HG03280 (cell line): ENCODE results near the gene GCDH.

ENCODE experiments used
- ATAC-seq: cut with Tn5 transposase; IDR thresholded peaks from one replicate; pipeline ENCODE4 v1.9.1; 2021; ENCODE audit warnings: mild to moderate bottlenecking, moderate library complexity; ENCODE audit not compliant: unreplicated experiment

Gene GCDH

GRCh38 chr19:12938779-12939601 is 48.0 kb downstream of the GCDH start:
- ATAC-seq, result peak; percentile 1

GRCh38 chr19:12939975-12940423 is 49.0 kb downstream of the GCDH start:
- ATAC-seq, result no peak

- no peak for ATAC-seq
Observed at GRCh38 chr19:12940897-12941296, 49.9 kb downstream of the GCDH start.

GRCh38 chr19:12943437-12944044 is 52.6 kb downstream of the GCDH start:
- no peak for ATAC-seq

- no peak for ATAC-seq
Observed at GRCh38 chr19:12944104-12944674, 53.2 kb downstream of the GCDH start.

GRCh38 chr19:12945479-12946091 is 54.6 kb downstream of the GCDH start, which contains the start of gene RAD23A:
TSS of gene RAD23A (plus strand) at chr19:12945862. CDS start at chr19:12945949, 87 bp downstream.
- peak; percentile 81 for ATAC-seq

GRCh38 chr19:12946092-12946721 is 55.2 kb downstream of the GCDH start:
- ATAC-seq, result peak; percentile 36

GRCh38 chr19:12946731-12947496 is 56.0 kb downstream of the GCDH start:
- ATAC-seq, result no peak

- ATAC-seq, result no peak
Observed at GRCh38 chr19:12947702-12948611, 57.0 kb downstream of the GCDH start.

GRCh38 chr19:12948612-12949362 is 57.8 kb downstream of the GCDH start:
- no peak for ATAC-seq
